ENCODE measurements around the gene CORO2B. TPM values are rescaled to one million over a fixed set of nuclear protein-coding genes. Genes with fewer than 3 reads are reported as not detected.

Gene CORO2B
- total RNA-seq, 4 donors from 2014 or later = 1.3 to 3.3 (median 2.3) TPM

DNA sequence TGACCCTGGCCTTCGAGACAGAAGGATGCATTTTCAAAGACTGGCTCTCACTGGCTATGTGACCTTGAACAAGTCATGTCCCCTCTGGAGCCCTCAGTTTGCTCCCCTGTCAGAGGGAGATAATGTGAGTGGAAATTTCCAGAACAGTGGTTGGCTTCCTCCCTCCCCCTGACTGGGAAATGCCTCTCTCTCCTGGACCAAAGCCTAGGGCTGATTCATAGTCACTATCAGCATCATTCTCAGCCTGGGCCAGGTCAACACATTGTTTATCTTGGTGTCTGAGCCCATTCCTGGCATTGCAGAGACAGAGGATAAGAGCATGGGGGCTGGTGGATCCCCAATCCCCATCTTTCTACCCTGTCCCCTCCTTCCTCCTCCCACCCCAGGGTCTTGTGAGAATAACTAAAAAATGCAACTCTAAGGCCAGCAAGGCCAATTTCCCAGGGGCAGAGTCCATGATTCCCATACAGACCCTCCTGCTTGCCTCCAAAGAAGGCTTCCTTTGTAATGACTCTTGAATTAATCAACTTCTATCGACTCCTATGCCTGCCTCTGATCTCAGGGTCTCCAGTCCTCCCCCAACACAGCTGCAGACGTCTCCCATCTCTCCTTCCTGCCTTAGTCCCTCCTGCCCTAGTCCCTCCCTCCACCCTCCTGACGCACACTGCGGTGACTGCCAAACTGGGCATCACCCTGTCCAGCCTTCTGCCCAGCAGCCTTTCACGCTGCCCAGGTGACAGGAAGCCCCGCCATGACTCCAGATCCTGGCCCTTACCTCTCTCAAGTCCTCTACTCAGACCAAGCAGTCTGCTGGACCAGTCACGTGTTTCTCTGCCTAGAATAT lies 35.4 kb upstream of the CORO2B start:
- no peak for DNase-seq (ENCODE audit: low spot score in 2 of 2)
- Histone ChIP-seq H3K4me3 (no peak overlapping the region), H3K27ac (no peak overlapping the region), H3K36me3 (no peaks in the 10 kb centered on the region), H3K4me1 (peaks cover 8% of the 10 kb centered on the region), H3K9me3 (no peaks in the 10 kb centered on the region), H3K27me3 (no peaks in the 10 kb centered on the region)
- WGBS = 90% methylated on average over 7 of the region's 8 CpGs
- TF ChIP-seq POLR2AphosphoS5 (IDR thresholded peaks at IDR 0.05) = peak in 1 of 3 donors; percentile 25
- TF ChIP-seq EP300 (IDR thresholded peaks at IDR 0.05) = no peak
- no peak for TF ChIP-seq POLR2A (IDR thresholded peaks at IDR 0.05)
- TF ChIP-seq, protein P1, sequence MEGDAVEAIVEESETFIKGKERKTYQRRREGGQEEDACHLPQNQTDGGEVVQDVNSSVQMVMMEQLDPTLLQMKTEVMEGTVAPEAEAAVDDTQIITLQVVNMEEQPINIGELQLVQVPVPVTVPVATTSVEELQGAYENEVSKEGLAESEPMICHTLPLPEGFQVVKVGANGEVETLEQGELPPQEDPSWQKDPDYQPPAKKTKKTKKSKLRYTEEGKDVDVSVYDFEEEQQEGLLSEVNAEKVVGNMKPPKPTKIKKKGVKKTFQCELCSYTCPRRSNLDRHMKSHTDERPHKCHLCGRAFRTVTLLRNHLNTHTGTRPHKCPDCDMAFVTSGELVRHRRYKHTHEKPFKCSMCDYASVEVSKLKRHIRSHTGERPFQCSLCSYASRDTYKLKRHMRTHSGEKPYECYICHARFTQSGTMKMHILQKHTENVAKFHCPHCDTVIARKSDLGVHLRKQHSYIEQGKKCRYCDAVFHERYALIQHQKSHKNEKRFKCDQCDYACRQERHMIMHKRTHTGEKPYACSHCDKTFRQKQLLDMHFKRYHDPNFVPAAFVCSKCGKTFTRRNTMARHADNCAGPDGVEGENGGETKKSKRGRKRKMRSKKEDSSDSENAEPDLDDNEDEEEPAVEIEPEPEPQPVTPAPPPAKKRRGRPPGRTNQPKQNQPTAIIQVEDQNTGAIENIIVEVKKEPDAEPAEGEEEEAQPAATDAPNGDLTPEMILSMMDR (IDR thresholded peaks at IDR 0.05) = no peak

- no peak overlapping the region for H3K27ac ChIP-seq
- TF ChIP-seq POLR2A (IDR thresholded peaks at IDR 0.05) = no peak
- H3K4me3 ChIP-seq = no peak overlapping the region
- DNase-seq (ENCODE audit: low spot score in 2 of 2) = no peak
- H3K36me3 ChIP-seq = no peaks in the 10 kb centered on the region
- no peaks in the 10 kb centered on the region for H3K9me3 ChIP-seq
- H3K4me1 ChIP-seq = peaks cover 8% of the 10 kb centered on the region
- 100% methylated on average over 2 of the region's 2 CpGs for WGBS
- peaks cover 6% of the 10 kb centered on the region for H3K27me3 ChIP-seq
Measured at GRCh38 chr15:68546318-68546717, 32.5 kb upstream of the CORO2B start.

GRCh38 chr15:68548364-68548763 lies 30.4 kb upstream of the CORO2B start:
- H3K27me3 ChIP-seq = peaks cover 6% of the 10 kb centered on the region
- H3K9me3 ChIP-seq = no peaks in the 10 kb centered on the region
- TF ChIP-seq, protein P1 (IDR thresholded peaks at IDR 0.05) = no peak
- TF ChIP-seq POLR2A (IDR thresholded peaks at IDR 0.05) = no peak
- TF ChIP-seq POLR2AphosphoS5 (IDR thresholded peaks at IDR 0.05) = no peak
- TF ChIP-seq EP300 (IDR thresholded peaks at IDR 0.05) = no peak
- H3K36me3 ChIP-seq = no peaks in the 10 kb centered on the region
- no peak overlapping the region for H3K4me3 ChIP-seq
- peaks cover 3% of the 10 kb centered on the region for H3K4me1 ChIP-seq
- no peak for DNase-seq (ENCODE audit: low spot score in 2 of 2)
- 89% methylated on average over 3 of the region's 3 CpGs for WGBS
- no peak overlapping the region for H3K27ac ChIP-seq

GRCh38 chr15:68550004-68550403 lies 28.8 kb upstream of the CORO2B start:
- TF ChIP-seq POLR2AphosphoS5 (IDR thresholded peaks at IDR 0.05) = no peak
- TF ChIP-seq POLR2A (IDR thresholded peaks at IDR 0.05) = no peak
- TF ChIP-seq EP300 (IDR thresholded peaks at IDR 0.05) = no peak
- TF ChIP-seq, protein P1 (IDR thresholded peaks at IDR 0.05) = no peak
- H3K27ac ChIP-seq = no peak overlapping the region
- no peak overlapping the region for H3K4me3 ChIP-seq
- no peaks in the 10 kb centered on the region for H3K36me3 ChIP-seq
- 69% methylated on average over 9 of the region's 9 CpGs for WGBS
- H3K4me1 ChIP-seq = no peaks in the 10 kb centered on the region
- H3K9me3 ChIP-seq = no peaks in the 10 kb centered on the region
- peaks cover 12% of the 10 kb centered on the region for H3K27me3 ChIP-seq
- DNase-seq (ENCODE audit: low spot score in 2 of 2) = no peak

DNA sequence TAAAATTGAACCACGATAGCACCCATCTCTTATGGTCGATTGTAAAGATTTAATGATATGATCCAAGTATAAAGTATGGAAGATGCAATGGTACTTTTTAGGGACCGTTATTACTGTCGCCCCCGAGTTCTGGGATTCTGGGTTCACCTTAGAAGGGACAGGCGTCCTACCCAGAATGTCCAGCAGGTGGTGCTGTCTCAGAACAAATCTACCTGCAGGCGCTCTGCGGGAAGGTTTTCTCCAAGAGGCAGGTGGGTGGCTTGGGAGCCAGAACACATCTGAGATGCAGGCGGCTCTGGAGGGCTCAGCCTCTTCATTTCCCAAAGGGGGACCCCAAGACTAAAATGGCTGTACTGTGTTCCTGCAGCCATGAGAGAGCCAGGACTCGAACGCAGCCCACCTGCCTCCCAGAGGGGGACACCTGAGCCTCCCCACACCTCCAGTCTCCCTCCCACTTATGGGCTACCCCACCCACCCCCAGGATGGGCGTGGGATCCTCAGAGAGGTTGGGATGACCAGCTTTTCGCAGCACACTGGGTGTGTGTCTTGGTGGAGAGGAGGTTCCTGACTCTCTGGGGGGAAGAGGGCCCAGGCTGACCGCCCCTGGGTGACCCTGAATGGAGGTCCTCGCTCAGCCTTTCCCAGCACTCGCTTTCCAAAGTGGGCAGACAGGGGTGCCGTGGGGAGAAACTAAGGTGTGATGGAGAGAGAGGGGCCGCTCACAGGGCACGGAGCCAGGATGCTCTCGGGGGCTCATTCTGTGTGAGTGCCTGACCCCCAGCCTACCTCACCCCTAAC lies 28.1 kb upstream of the CORO2B start:
- WGBS = 38% methylated on average over 14 of the region's 20 CpGs
- Histone ChIP-seq H3K9me3 (no peaks in the 10 kb centered on the region), H3K4me3 (no peak overlapping the region), H3K36me3 (no peaks in the 10 kb centered on the region), H3K4me1 (no peaks in the 10 kb centered on the region), H3K27ac (no peak overlapping the region), H3K27me3 (peaks cover 13% of the 10 kb centered on the region)
- TF ChIP-seq EP300 (IDR thresholded peaks at IDR 0.05) = no peak
- TF ChIP-seq, protein P1 (IDR thresholded peaks at IDR 0.05) = peak; percentile 79 to 92
- peak in 1 of 2 donors; percentile 82 for DNase-seq (ENCODE audit: low spot score in 2 of 2)
